Left ventricle myocardium inferior (tissue), 1 donor: ENCODE data around the gene KLHL18. TPM values are rescaled to one million over a fixed set of nuclear protein-coding genes. Genes with fewer than 3 reads are reported as not detected.
"Not testable (repeated sequence)": the region's sequence is repeated elsewhere in the genome, so short reads cannot be mapped to it uniquely, and the experiment has no call there.

ENCODE experiments used
- DNase-seq: peaks from one replicate; pipeline ENCODE4 v3.0.0-alpha.2; 2020
- H3K27ac ChIP-seq: fragments of 200-600 bp; replicated peaks from 2 replicates; pipeline ENCODE4 v1.8.0; 2021
- H3K27me3 ChIP-seq: fragments of 200-600 bp; 2 replicates; pipeline ENCODE4 v1.8.0; 2021; ENCODE audit warnings: low read depth
- H3K36me3 ChIP-seq: fragments of 200-600 bp; 2 replicates; pipeline ENCODE4 v1.8.0; 2021
- H3K4me1 ChIP-seq: fragments of 200-600 bp; 2 replicates; pipeline ENCODE4 v1.8.0; 2021
- H3K4me3 ChIP-seq: fragments of 200-600 bp; 2 replicates; pipeline ENCODE4 v1.8.0; 2021; ENCODE audit warnings: mild to moderate bottlenecking, moderate library complexity
- H3K9me3 ChIP-seq: fragments of 200-600 bp; replicated peaks from 2 replicates; pipeline ENCODE4 v1.8.0; 2021
- intact Hi-C: fragments of 100-400 bp; cut with micrococcal nuclease; formaldehyde crosslinking; loops from one replicate; pipeline ENCODE4 v1.11.0; 2022
- total RNA-seq: library from RNA; stranded (reverse); fragmentation: NEBNext Ultra II Directional; extraction: Animal tissue kit (Norgen Biotek cat#: 25700); gene quantifications from one replicate; pipeline ENCODE4 v1.2.1, GENCODE V29; 2021
- TF ChIP-seq, protein P1 (sequence below): fragments of 200-600 bp; IDR thresholded peaks from 2 replicates; pipeline ENCODE4 v1.8.0; 2021; ENCODE audit warnings: antibody characterized with exemption, mild to moderate bottlenecking, borderline replicate concordance
- donor health status: DM: no; HTN: yes; CAD: no; lungs with severe emphysema.

KLHL18 gene
- total RNA-seq, 1 donor from 2014 or later: 54.7 TPM

DNA sequence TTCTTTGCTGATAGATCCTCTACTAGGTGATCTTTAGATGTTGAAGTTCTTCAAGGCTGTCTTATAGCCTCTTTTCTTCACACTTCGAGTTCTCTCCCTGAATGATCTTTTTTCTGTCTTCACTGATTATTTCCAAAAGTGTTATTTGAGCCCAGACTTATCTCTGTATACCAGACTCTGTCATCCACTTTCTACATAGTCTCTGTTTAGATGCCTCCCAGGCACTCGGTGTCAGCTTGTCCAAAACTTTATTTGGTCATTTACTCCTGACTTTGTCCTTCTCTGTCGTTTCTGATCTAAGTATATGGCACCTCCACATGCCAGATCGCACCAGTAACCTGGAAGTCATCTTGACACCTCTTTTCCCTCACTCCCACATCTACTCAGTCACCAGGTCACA is 27.6 kb downstream of the KLHL18 start:
- peaks cover 15% of the 10 kb centered on the region for H3K4me1 ChIP-seq
- intact Hi-C loops: no loop called here
- H3K27ac ChIP-seq: no peak overlapping the region
- no peak overlapping the region for H3K4me3 ChIP-seq
- no peaks in the 10 kb centered on the region for H3K27me3 ChIP-seq
- DNase-seq: no peak
- peaks cover 14% of the 10 kb centered on the region for H3K36me3 ChIP-seq
- no peaks in the 10 kb centered on the region for H3K9me3 ChIP-seq
- TF ChIP-seq, protein P1, sequence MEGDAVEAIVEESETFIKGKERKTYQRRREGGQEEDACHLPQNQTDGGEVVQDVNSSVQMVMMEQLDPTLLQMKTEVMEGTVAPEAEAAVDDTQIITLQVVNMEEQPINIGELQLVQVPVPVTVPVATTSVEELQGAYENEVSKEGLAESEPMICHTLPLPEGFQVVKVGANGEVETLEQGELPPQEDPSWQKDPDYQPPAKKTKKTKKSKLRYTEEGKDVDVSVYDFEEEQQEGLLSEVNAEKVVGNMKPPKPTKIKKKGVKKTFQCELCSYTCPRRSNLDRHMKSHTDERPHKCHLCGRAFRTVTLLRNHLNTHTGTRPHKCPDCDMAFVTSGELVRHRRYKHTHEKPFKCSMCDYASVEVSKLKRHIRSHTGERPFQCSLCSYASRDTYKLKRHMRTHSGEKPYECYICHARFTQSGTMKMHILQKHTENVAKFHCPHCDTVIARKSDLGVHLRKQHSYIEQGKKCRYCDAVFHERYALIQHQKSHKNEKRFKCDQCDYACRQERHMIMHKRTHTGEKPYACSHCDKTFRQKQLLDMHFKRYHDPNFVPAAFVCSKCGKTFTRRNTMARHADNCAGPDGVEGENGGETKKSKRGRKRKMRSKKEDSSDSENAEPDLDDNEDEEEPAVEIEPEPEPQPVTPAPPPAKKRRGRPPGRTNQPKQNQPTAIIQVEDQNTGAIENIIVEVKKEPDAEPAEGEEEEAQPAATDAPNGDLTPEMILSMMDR: no peak

DNA sequence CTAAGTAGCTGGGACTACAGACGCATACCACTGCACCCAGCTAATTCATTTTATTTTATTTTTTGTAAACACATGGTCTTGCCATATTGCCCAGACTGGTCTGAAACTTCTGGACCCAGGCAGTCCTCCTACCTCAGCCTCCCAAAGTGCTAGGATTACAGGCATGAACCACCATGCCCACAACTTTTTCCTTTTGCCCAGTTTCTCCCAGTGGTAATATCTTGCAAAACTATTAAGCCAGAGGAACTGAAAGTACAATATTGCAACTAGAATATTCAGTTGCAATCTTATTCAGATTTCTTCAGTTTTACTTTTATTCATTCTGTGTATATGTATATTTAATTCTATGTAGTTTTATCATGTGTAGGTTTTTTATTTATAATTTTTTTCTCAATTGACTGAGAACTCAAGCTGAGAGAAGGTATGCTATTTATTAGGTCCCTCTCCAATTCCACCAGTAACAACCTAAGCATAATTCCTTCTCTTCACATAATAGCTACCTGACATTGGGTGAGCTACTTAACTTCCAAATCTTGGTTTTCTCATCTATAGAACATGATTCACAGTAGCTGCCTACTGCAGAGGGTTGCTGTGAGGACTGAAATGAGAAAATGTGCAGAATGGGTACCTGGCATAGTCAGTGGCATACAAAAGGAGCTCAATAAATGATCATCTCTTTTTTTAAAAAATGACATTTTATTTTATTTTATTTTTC is 30.8 kb downstream of the KLHL18 start:
- H3K27ac ChIP-seq: no peak overlapping the region
- H3K4me1 ChIP-seq: peaks cover 30% of the 10 kb centered on the region

DNA sequence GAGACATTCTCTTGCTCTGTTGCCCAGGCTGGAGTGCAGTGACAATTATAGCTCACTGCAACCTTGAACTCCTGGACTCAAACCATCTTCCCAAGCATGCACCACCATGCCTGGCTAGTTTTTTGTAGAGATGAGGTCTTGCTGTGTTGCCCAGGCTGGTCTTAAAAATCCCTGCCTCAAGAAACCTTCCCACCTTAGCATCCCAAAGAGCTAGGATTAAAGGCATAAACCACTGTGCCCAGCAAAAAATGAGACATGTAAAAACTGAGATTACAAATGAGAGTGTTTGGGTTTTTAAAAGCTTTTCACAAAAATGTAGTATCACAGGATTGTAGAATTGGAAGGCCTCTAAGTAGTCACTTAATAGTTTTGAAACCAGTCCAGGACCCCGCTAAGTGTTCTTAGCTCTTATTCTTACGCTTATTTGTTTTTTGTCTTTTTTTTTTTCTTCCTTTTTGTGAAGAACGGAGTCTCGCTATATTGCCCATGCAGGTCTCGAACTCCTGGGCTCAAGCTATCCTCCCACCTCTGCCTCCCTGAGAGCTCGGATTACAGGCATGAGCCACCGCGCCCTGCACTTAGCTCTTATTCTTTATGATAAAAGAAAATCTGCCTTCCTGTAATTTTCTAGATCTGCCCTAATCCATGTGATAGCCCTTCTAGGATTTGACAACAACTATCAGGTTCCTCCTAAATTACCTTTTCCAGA is 31.5 kb downstream of the KLHL18 start:
- no peaks in the 10 kb centered on the region for H3K36me3 ChIP-seq
- H3K9me3 ChIP-seq: no peaks in the 10 kb centered on the region
- TF ChIP-seq, protein P1: no peak
- H3K4me1 ChIP-seq: peaks cover 38% of the 10 kb centered on the region
- intact Hi-C loops: no loop called here
- peak overlapping the region; percentile 2 for H3K27ac ChIP-seq
- H3K27me3 ChIP-seq: no peaks in the 10 kb centered on the region
- H3K4me3 ChIP-seq: no peak overlapping the region
- no peak for DNase-seq

More for the DNA sequence above, 30.8 kb downstream of the KLHL18 start:
- intact Hi-C loops: no loop called here
- H3K9me3 ChIP-seq: no peaks in the 10 kb centered on the region
- no peak overlapping the region for H3K4me3 ChIP-seq
- DNase-seq: no peak
- H3K27me3 ChIP-seq: no peaks in the 10 kb centered on the region
- TF ChIP-seq, protein P1: no peak
- no peaks in the 10 kb centered on the region for H3K36me3 ChIP-seq

DNA sequence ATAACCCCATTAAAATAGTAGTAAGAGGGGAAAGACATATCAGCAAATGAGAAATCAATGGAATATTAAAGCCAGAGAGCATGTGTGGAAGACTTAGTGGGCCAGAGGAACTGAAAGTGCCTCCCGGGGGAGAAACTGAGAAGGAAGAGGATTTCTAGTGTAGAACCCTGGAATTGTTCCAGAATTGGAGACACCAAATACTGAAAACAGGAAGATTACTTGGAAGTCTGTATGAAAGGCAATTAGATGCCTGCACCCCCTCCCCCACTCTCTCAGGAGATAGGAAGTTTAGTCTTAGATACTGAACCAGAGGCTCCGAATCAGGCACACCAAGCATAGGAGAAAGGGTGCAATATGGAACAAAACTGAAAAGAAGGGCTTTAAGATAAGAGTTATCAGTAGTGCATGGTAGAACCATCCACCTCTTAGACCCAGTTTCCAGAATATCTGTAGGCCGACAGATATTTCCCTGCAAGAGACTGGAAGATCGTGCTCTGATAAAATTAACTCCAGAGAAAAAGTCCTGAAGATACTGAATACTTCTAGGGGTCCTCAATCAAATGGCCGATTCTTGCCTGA is 32.4 kb downstream of the KLHL18 start:
- intact Hi-C loops: no loop called here
- Histone ChIP-seq H3K27me3 (no peaks in the 10 kb centered on the region), H3K4me3 (no peak overlapping the region), H3K27ac (peak overlapping the region; percentile 47), H3K4me1 (peaks cover 43% of the 10 kb centered on the region), H3K36me3 (peaks cover 6% of the 10 kb centered on the region), H3K9me3 (no peaks in the 10 kb centered on the region)
- DNase-seq: peak; percentile 42
- TF ChIP-seq, protein P1: no peak

DNA sequence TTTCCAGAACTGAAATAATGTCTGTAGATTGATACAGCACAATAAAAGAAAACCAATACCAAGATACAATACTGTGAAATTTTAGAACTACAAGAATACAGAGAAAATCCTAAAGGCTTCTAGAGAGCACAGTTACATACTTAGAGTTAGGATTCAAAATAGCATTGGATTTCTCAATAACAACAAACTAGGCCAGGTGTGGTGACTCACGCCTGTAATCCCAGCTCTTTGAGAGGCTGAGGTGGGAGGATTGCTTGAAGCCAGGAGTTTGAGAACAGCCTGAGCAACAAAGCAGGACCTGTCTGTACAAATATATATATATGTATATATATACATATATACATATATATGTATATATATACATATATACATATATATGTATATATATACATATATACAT is 33.4 kb downstream of the KLHL18 start:
- Histone ChIP-seq H3K36me3 (peaks cover 16% of the 10 kb centered on the region), H3K4me1 (peaks cover 43% of the 10 kb centered on the region)
- H3K9me3 ChIP-seq, intact Hi-C loops, H3K4me3 ChIP-seq, DNase-seq, H3K27ac ChIP-seq, H3K27me3 ChIP-seq: not testable (repeated sequence)

DNA sequence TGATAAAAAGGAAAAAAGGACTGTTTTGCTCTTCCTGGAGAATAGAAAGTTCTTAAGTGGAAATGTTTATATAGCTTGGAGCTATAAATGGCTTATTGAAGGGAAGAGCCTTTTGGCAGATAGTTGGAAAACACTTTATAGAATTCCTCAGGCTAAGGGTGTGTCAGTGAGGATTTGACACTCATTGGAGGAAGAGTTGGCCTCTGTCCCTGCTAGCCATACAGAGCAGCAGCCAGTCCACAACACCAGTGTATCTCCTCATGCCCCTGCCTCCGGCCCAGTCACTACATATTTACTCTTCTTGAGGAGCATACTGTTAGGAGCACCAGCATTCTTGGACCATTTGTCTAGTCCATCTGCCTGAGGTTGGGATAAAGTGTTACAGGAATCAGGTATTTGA is 36.2 kb downstream of the KLHL18 start:
- Histone ChIP-seq H3K9me3 (no peaks in the 10 kb centered on the region), H3K4me1 (peaks cover 48% of the 10 kb centered on the region), H3K4me3 (no peak overlapping the region), H3K36me3 (peaks cover 44% of the 10 kb centered on the region), H3K27me3 (no peaks in the 10 kb centered on the region), H3K27ac (peak overlapping the region; percentile 9)
- intact Hi-C loops: no loop called here
- TF ChIP-seq, protein P1: no peak
- no peak for DNase-seq
